Heart left ventricle (tissue), 13 donors: ENCODE measurements around the gene RPL18A.
A peak's percentile ranks its signal among the peaks of the same experiment; 100 is the strongest.

Experiments
- POLR2A ChIP-seq, 2 donors: fragments of 450-650 bp; IDR thresholded peaks; one replicate each; pipeline ENCODE4 v1.6.1; 2017; ENCODE audit warnings: antibody characterized with exemption in 2 of 2, mild to moderate bottlenecking in 2 of 2, moderate library complexity in 2 of 2
- TF ChIP-seq, protein P1 (sequence below), 12 donors: fragments of 200-600 bp; sonication (generic) in 4 of 12; IDR thresholded peaks; one replicate each; pipeline versions ENCODE4 v1.5.0 to v1.8.0; 2018 to 2022; ENCODE audit warnings: antibody characterized with exemption in 12 of 12, mild to moderate bottlenecking in 5 of 12
- donor health status: ischemic (EF 13 %, LVEDD 7.1; RV severe dilation, severe dysfunction).
- donor health status: DM: no; HTN: yes; CAD: no.
- donor health status: DM: no; HTN: no; CAD: no.
- donor health status: ischemic (EF 25% LVEDD 6.9; RV normal size, moderate dysfunction).
- donor health status: ischemic (EF 25% LVEDD 5.7; RV mildly dilated, moderate dysfunction).
- donor health status: ischemic (EF 35%, LVEDD 5.7; RV mildly dilated, moderate dysfunction).
- donor health status: nonischemic (EF 11% LVEDD 7.7; RV severe dilation, severe dysfunction).
- donor health status: DM: yes; HTN: yes; CAD: no.
- donor health status: PGD.
- donor health status: ischemic (EF 29% LVEDD 5.4; RV normal size, mild dysfunction).
- donor health status: nonischemic (EF 23%, LVEDD 6.1; RV moderate dilation, normal function).

DNA sequence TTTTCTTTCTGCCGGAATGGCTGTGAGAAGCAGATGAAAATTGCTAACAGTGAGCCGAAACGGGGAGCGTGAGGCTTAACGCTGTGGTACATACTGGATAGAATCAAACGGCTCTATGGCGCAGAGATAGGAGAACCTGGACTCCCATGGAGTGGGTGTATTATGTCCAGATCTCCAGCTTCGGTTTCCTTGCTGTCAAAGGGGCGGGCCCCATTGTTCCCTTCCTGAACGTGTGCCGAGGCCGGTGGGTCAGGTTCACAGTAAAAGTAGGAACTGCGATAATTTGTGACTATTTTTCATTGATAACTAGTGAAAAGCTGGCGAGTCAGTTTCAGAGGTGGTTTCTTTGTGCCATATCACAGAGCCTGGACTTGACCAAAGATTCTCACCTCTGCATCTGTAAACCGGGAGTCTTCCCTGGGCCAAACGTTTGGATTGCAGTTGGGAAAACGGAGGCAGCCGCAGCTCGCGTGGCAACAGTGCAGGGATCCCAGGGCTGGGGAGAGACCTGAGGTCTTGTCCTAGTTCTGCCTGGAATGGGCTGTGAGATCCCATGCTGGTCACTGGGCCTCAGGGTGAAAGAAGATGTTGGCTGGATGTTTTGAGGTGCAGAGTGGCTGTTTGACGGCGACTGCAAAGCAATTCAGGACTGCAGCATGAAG is 752 bp downstream of the RPL18A start:
- TF ChIP-seq, protein P1, sequence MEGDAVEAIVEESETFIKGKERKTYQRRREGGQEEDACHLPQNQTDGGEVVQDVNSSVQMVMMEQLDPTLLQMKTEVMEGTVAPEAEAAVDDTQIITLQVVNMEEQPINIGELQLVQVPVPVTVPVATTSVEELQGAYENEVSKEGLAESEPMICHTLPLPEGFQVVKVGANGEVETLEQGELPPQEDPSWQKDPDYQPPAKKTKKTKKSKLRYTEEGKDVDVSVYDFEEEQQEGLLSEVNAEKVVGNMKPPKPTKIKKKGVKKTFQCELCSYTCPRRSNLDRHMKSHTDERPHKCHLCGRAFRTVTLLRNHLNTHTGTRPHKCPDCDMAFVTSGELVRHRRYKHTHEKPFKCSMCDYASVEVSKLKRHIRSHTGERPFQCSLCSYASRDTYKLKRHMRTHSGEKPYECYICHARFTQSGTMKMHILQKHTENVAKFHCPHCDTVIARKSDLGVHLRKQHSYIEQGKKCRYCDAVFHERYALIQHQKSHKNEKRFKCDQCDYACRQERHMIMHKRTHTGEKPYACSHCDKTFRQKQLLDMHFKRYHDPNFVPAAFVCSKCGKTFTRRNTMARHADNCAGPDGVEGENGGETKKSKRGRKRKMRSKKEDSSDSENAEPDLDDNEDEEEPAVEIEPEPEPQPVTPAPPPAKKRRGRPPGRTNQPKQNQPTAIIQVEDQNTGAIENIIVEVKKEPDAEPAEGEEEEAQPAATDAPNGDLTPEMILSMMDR (IDR thresholded peaks at IDR 0.05) = no peak
- TF ChIP-seq POLR2A (IDR thresholded peaks at IDR 0.05) = peak in 1 of 2 donors; percentile 9
